ENCODE measurements around the gene SAYSD1. TPM values are rescaled to one million over a fixed set of nuclear protein-coding genes. Genes with fewer than 3 reads are reported as not detected.

SAYSD1 gene
- total RNA-seq, 1 donor from 2014 or later: 8.2 TPM

GRCh38 chr6:39090036-39090435, 24.9 kb downstream of the SAYSD1 start:
- H3K79me2 ChIP-seq (ENCODE audit: low read depth): no peaks in the 10 kb centered on the region
- no peaks in the 10 kb centered on the region for H3K36me3 ChIP-seq
- H3K4me1 Mint-ChIP-seq: peaks cover 38% of the 10 kb centered on the region
- H3K4me1 ChIP-seq: peaks cover 35% of the 10 kb centered on the region
- H3K27me3 Mint-ChIP-seq (ENCODE audit: insufficient read depth, low read depth): peaks cover 14% of the 10 kb centered on the region
- peaks cover 34% of the 10 kb centered on the region for H4K20me1 ChIP-seq (ENCODE audit: low read depth)
- no peak overlapping the region for H3K27ac Mint-ChIP-seq
- H3K9me3 ChIP-seq (ENCODE audit: low read depth): no peaks in the 10 kb centered on the region
- no peaks in the 10 kb centered on the region for H3K36me3 Mint-ChIP-seq
- no peaks in the 10 kb centered on the region for H3K9me3 Mint-ChIP-seq
- no peak overlapping the region for H3K9ac ChIP-seq
- H3K27me3 ChIP-seq: no peaks in the 10 kb centered on the region
- TF ChIP-seq EZH2phosphoT487 (IDR thresholded peaks at IDR 0.05) (no peak), EZH2 (IDR thresholded peaks at IDR 0.05) (no peak), CTCF (IDR thresholded peaks at IDR 0.05) (no peak)
- no peak overlapping the region for H2AFZ ChIP-seq (replicated peaks)
- no peak overlapping the region for H3K27ac ChIP-seq
- DNase-seq (ENCODE audit: low spot score): no peak
- H3K4me2 ChIP-seq: no peak overlapping the region
- no peak overlapping the region for H3K4me3 Mint-ChIP-seq
- H3F3A ChIP-seq (ENCODE audit: low read depth): peaks cover 15% of the 10 kb centered on the region
- no peak overlapping the region for H3K4me3 ChIP-seq

GRCh38 chr6:39088331-39088730, 26.7 kb downstream of the SAYSD1 start:
- H3F3A ChIP-seq (ENCODE audit: low read depth): peaks cover 15% of the 10 kb centered on the region
- peaks cover 34% of the 10 kb centered on the region for H4K20me1 ChIP-seq (ENCODE audit: low read depth)
- no peaks in the 10 kb centered on the region for H3K79me2 ChIP-seq (ENCODE audit: low read depth)
- no peak overlapping the region for H2AFZ ChIP-seq (replicated peaks)
- no peaks in the 10 kb centered on the region for H3K36me3 Mint-ChIP-seq
- H3K36me3 ChIP-seq: no peaks in the 10 kb centered on the region
- TF ChIP-seq CTCF (IDR thresholded peaks at IDR 0.05): peak; percentile 56
- no peak for TF ChIP-seq EZH2phosphoT487 (IDR thresholded peaks at IDR 0.05)
- no peak overlapping the region for H3K9ac ChIP-seq
- peaks cover 11% of the 10 kb centered on the region for H3K27me3 Mint-ChIP-seq (ENCODE audit: insufficient read depth, low read depth)
- no peaks in the 10 kb centered on the region for H3K9me3 Mint-ChIP-seq
- no peak overlapping the region for H3K27ac Mint-ChIP-seq
- peak overlapping the region; percentile 59 for H3K4me2 ChIP-seq
- no peaks in the 10 kb centered on the region for H3K9me3 ChIP-seq (ENCODE audit: low read depth)
- H3K4me1 Mint-ChIP-seq: peaks cover 38% of the 10 kb centered on the region
- DNase-seq (ENCODE audit: low spot score): peak; percentile 93
- H3K4me3 ChIP-seq: no peak overlapping the region
- no peak overlapping the region for H3K27ac ChIP-seq
- H3K4me3 Mint-ChIP-seq: no peak overlapping the region
- H3K27me3 ChIP-seq: no peaks in the 10 kb centered on the region
- peaks cover 35% of the 10 kb centered on the region for H3K4me1 ChIP-seq

- H3K27ac Mint-ChIP-seq: peak overlapping the region; percentile 19
- H4K20me1 ChIP-seq (ENCODE audit: low read depth): peaks cover 34% of the 10 kb centered on the region
- no peaks in the 10 kb centered on the region for H3K36me3 Mint-ChIP-seq
- H3K27me3 Mint-ChIP-seq (ENCODE audit: insufficient read depth, low read depth): peaks cover 11% of the 10 kb centered on the region
- no peak overlapping the region for H2AFZ ChIP-seq (replicated peaks)
- H3K27ac ChIP-seq: no peak overlapping the region
- peaks cover 28% of the 10 kb centered on the region for H3K4me1 ChIP-seq
- no peaks in the 10 kb centered on the region for H3K79me2 ChIP-seq (ENCODE audit: low read depth)
- no peak for DNase-seq (ENCODE audit: low spot score)
- H3K4me1 Mint-ChIP-seq: peaks cover 38% of the 10 kb centered on the region
- no peak overlapping the region for H3K9ac ChIP-seq
- no peaks in the 10 kb centered on the region for H3K9me3 ChIP-seq (ENCODE audit: low read depth)
- no peak overlapping the region for H3K4me3 Mint-ChIP-seq
- H3K4me2 ChIP-seq: no peak overlapping the region
- no peak for TF ChIP-seq EZH2phosphoT487 (IDR thresholded peaks at IDR 0.05)
- no peak for TF ChIP-seq CTCF (IDR thresholded peaks at IDR 0.05)
- TF ChIP-seq EZH2 (IDR thresholded peaks at IDR 0.05): no peak
- peaks cover 15% of the 10 kb centered on the region for H3F3A ChIP-seq (ENCODE audit: low read depth)
- H3K36me3 ChIP-seq: no peaks in the 10 kb centered on the region
- no peaks in the 10 kb centered on the region for H3K27me3 ChIP-seq
- no peaks in the 10 kb centered on the region for H3K9me3 Mint-ChIP-seq
- no peak overlapping the region for H3K4me3 ChIP-seq
These were observed 27.8 kb downstream of the SAYSD1 start for GRCh38 chr6:39087197-39087596.

Data from neural progenitor cell (in vitro differentiated cells).